GM12875 (cell line): ENCODE data around the gene RGSL1.

ENCODE experiments used
- H3K4me3 ChIP-seq: one replicate; pipeline ENCODE4 v1.5.1; 2011; ENCODE audit warnings: low read depth, low read length, control low read depth
- TF ChIP-seq, protein P1 (sequence below): IDR thresholded peaks from 2 replicates; pipeline ENCODE4 v1.5.1; 2011; ENCODE audit warnings: low read depth, mild to moderate bottlenecking, control low read depth, inconsistent platforms, low read length, moderate library complexity, borderline replicate concordance; ENCODE audit not compliant: insufficient read depth

The RGSL1 gene

DNA sequence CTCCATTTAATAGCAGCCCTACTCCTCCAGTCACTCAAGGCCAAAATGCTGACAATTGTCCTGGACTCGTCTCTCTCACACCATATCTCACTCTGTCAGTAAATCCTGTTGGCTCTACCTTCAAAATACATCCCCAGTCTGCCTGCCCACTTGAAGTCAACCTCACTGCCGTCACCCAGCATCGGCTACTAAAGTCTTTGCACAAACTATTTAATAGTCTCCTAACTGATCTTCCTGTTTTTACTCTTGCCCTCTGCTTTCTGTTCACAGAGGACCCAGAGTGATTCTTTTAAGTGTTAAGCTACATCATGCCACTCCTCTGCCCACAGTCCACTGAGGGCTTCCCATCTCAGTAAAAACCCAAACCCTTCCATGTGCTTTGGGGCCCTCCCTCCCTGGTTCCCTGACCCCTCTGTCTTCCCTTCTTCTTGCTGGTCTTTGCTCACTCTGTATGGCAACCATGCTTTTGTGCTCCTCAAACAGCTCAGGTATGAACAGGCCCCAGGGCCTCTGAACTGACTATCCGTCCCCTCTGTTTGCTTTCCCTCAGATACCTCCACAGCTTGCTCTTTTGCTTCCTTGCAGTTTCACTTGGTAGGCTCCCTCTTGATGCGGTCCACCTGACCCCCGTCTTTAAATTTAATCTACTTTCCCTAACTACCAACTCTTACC, 120.1 kb downstream of the RGSL1 start:
- TF ChIP-seq, protein P1, sequence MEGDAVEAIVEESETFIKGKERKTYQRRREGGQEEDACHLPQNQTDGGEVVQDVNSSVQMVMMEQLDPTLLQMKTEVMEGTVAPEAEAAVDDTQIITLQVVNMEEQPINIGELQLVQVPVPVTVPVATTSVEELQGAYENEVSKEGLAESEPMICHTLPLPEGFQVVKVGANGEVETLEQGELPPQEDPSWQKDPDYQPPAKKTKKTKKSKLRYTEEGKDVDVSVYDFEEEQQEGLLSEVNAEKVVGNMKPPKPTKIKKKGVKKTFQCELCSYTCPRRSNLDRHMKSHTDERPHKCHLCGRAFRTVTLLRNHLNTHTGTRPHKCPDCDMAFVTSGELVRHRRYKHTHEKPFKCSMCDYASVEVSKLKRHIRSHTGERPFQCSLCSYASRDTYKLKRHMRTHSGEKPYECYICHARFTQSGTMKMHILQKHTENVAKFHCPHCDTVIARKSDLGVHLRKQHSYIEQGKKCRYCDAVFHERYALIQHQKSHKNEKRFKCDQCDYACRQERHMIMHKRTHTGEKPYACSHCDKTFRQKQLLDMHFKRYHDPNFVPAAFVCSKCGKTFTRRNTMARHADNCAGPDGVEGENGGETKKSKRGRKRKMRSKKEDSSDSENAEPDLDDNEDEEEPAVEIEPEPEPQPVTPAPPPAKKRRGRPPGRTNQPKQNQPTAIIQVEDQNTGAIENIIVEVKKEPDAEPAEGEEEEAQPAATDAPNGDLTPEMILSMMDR: no peak
- no peak overlapping the region for H3K4me3 ChIP-seq

DNA sequence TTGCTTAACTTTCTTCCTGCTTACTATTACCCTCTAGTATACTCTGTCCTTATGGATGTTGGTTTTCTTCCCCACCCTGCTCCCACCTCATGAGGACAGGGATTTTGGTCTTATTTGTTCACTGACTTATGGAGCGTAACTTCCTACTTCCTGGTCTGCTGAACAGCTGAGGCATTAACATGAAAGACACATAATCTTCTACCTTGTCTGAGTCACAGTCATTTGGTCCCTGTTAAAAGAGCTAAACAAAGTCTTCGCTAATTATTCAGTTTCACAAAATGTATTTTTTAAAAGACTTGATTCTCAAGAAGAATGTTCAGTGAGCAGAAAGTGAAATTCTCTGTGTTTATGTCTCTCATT, 120.6 kb downstream of the RGSL1 start:
- H3K4me3 ChIP-seq: no peak overlapping the region
- TF ChIP-seq, protein P1: no peak

DNA sequence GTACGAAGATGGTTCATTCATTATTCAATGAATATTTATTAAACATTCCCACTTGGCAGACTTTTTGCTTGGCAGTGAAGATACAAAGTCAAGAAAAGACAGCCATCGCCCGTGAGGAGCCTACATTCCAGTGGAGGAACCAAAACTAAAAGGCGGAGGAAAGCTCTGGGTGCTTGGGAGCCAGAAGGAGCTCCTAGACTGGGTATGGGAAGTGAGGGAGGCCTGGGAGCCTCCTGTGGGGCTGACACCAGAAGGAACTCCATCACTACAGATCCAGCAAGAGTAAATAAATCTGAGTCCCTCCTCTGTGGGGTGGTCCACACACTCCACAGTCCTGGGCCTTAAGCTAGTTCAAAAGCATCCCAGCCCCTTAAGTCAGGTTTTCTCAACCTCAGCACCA, 124.2 kb downstream of the RGSL1 start:
- no peak overlapping the region for H3K4me3 ChIP-seq
- TF ChIP-seq, protein P1: no peak

DNA sequence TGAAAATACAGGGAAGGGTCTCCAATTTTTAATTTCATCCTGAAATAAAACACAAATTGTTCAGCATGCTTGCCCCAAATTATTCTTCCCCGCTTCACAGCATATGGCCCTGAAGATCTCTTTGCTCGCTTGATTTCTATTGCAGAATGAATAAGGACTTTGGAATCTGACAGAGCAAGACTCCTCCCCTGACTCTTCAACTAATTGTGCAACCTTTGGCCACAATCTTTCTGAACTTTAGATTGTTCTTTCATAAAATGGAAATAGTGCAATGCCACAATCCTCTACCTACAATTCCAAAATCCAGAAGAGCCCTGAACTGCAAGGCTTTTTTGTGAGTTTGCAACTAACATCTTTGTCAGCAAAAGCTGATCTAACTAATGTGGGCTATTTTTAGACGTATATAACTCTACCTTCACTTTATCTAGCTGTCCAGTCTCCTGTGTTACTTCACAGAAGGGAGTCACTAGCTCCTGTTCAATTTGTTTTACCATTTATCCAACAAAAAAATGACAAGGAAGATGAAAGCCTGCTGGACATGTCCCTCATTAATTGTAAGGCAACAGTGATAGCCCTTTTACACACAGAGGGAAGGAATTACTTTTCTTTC, 125.7 kb downstream of the RGSL1 start:
- no peak overlapping the region for H3K4me3 ChIP-seq
- TF ChIP-seq, protein P1: no peak

DNA sequence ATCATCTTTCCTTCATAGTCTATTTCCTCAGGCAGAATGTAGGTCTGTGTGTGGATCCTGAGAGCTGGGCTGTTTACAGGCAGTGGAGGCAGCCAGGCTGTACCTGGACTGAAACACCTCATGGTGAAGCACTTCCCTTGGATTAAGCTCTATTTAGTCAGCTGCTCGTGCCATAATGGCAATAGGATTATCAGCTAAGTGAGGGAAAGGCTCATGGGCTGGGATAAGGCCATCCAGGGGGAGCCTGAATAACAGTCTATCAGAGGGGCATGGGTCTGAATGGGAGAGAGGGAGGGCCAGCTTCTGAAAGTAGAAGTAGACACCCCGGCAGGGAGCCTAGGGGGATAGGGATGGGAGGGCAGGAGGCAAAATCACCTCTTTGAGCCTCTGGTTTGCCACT, 130.8 kb downstream of the RGSL1 start:
- TF ChIP-seq, protein P1: no peak
- no peak overlapping the region for H3K4me3 ChIP-seq

DNA sequence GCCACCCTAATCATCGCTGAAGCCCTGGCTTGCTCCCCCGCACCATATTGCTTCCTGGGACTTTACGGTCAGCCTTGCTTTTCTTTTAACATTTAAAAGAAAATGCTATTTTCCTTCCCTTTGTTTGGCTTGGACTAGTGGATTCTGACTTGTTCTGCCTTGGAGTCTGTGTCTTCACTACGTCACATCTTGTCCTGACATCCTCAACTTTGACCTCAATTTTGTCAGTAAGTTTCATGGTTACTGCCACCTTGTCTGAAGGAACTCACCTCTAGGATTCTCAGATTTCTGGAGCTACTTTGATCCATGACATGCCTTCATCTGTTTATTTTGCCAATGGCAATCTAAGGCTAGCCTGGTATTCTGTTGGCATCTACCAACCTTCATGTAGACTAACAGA, 134.8 kb downstream of the RGSL1 start:
- H3K4me3 ChIP-seq: no peak overlapping the region
- TF ChIP-seq, protein P1: no peak

DNA sequence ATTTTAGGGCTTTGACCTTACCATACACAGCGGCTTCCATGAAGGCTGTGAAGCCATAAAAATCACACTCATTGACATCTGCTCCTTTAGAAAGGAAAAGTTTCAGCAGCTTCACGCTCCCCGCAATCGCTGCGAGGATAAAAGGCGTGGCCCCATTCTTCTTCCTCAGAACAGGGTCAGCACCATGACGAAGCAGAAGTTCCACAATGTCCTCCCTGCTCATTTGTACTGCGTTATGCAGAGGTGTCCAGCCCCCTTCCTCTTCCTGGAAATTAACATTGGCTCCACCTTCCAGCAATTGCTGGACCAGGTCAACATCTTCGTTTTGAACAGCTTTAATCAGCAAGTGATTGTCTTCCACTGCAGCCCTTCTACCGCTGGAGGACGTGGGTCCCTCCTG, 136.4 kb downstream of the RGSL1 start:
- H3K4me3 ChIP-seq: no peak overlapping the region

More for the DNA sequence above, 136.4 kb downstream of the RGSL1 start:
- TF ChIP-seq, protein P1: no peak
